Frontal cortex (tissue), 4 donors: ENCODE measurements around the gene IFTAP. TPM values are rescaled to one million over a fixed set of nuclear protein-coding genes. Genes with fewer than 3 reads are reported as not detected.

ENCODE experiments used
- DNase-seq, 2 donors: peaks; one replicate each; pipeline ENCODE4 v3.0.0; 2012; ENCODE audit warnings: low spot score in 2 of 2
- FAIRE-seq: peaks from 2 replicates; lab custom pipeline; 2012; peaks lifted over from hg19 to GRCh38; lab: Jason Lieb, UNC
- total RNA-seq: library from RNA; depleted of rRNA; stranded (reverse); fragments of >200 nt; gene quantifications from one replicate; pipeline ENCODE4 v1.2.3, GENCODE V29; 2014
- donor health status: control.
- donor health status: control.
- donor health status: control.

Gene IFTAP
- total RNA-seq, 1 donor from 2014 or later = 51.4 TPM

- DNase-seq (no peak), FAIRE-seq (no peak)
Observed at GRCh38 chr11:36591433-36591832, 2.9 kb upstream of the IFTAP start.

- no peak for FAIRE-seq
- no peak for DNase-seq
Observed at GRCh38 chr11:36596880-36597279, 2.6 kb downstream of the IFTAP start.

- DNase-seq (no peak), FAIRE-seq (no peak)
Observed at GRCh38 chr11:36598051-36598450, 3.7 kb downstream of the IFTAP start, which contains the start of gene RAG2. Gene RAG2 (minus strand): TSS chr11:36598236. CDS start chr11:36594168, 4,068 bp downstream.

GRCh38 chr11:36600180-36600579 is 5.9 kb downstream of the IFTAP start:
- FAIRE-seq = no peak

GRCh38 chr11:36601155-36601554 is 6.9 kb downstream of the IFTAP start:
- DNase-seq (no peak), FAIRE-seq (no peak)

More at GRCh38 chr11:36600180-36600579, 5.9 kb downstream of the IFTAP start:
- no peak for DNase-seq

GRCh38 chr11:36602135-36602534 is 7.8 kb downstream of the IFTAP start:
- no peak for FAIRE-seq
- no peak for DNase-seq

GRCh38 chr11:36605221-36606216 is 11.2 kb downstream of the IFTAP start:
- DNase-seq (no peak), FAIRE-seq (no peak)

- no peak for FAIRE-seq
- DNase-seq = no peak
Observed at GRCh38 chr11:36608491-36609199, 14.3 kb downstream of the IFTAP start.

GRCh38 chr11:36609383-36609782 is 15.1 kb downstream of the IFTAP start:
- DNase-seq (no peak), FAIRE-seq (no peak)

- DNase-seq = no peak
- FAIRE-seq = no peak
Observed at GRCh38 chr11:36615826-36616225, 21.5 kb downstream of the IFTAP start.

GRCh38 chr11:36617543-36618362 is 23.5 kb downstream of the IFTAP start:
- FAIRE-seq (no peak), DNase-seq (no peak)

GRCh38 chr11:36618363-36619047 is 24.2 kb downstream of the IFTAP start:
- DNase-seq (no peak), FAIRE-seq (no peak)

- FAIRE-seq (no peak), DNase-seq (no peak)
Observed at GRCh38 chr11:36619502-36619901, 25.2 kb downstream of the IFTAP start.

GRCh38 chr11:36620246-36620645 is 25.9 kb downstream of the IFTAP start:
- DNase-seq = no peak
- FAIRE-seq = no peak

GRCh38 chr11:36622431-36623136 is 28.3 kb downstream of the IFTAP start:
- DNase-seq = no peak
- FAIRE-seq = peak; percentile 66

GRCh38 chr11:36623494-36623893 is 29.2 kb downstream of the IFTAP start:
- FAIRE-seq = no peak

GRCh38 chr11:36627006-36627405 is 32.7 kb downstream of the IFTAP start:
- no peak for FAIRE-seq

More at GRCh38 chr11:36623494-36623893, 29.2 kb downstream of the IFTAP start:
- no peak for DNase-seq

GRCh38 chr11:36627471-36627870 is 33.2 kb downstream of the IFTAP start:
- DNase-seq (no peak), FAIRE-seq (no peak)

More at GRCh38 chr11:36627006-36627405, 32.7 kb downstream of the IFTAP start:
- no peak for DNase-seq

- FAIRE-seq = no peak
- DNase-seq = no peak
Observed at GRCh38 chr11:36628141-36628540, 33.8 kb downstream of the IFTAP start.
